Astrocyte of the cerebellum (primary cell): ENCODE measurements around the gene KRT9.
"Not testable (repeated sequence)": the region's sequence is repeated elsewhere in the genome, so short reads cannot be mapped to it uniquely, and the experiment has no call there.

Experiments used
- DNase-seq: peaks from one replicate; pipeline ENCODE4 v3.0.0-alpha.2; 2011; ENCODE audit warnings: low read depth
- H3K4me3 ChIP-seq: 2 replicates; pipeline ENCODE4 v1.5.1; 2011; ENCODE audit warnings: mild to moderate bottlenecking, low read depth, low read length, moderate library complexity
- CTCF ChIP-seq: IDR thresholded peaks from 2 replicates; pipeline ENCODE4 v1.5.1; 2012; ENCODE audit warnings: low read length, low read depth, moderate library complexity, mild to moderate bottlenecking; ENCODE audit errors: missing control alignments
- in situ Hi-C: cut with HindIII; loops from 2 replicates; pipeline ENCODE4 v1.10.0; 2017; ENCODE audit warnings: low sequenced_read_pairs

The KRT9 gene

GRCh38 chr17:41617698-41618097, 45.8 kb upstream of the KRT9 start:
- DNase-seq = no peak
- in situ Hi-C loops = no loop called here
- no peak for TF ChIP-seq CTCF

GRCh38 chr17:41617136-41617535, 45.3 kb upstream of the KRT9 start:
- H3K4me3 ChIP-seq = no peak overlapping the region
- in situ Hi-C loops = no loop called here
- DNase-seq = no peak

More at GRCh38 chr17:41617698-41618097, 45.8 kb upstream of the KRT9 start:
- H3K4me3 ChIP-seq = no peak overlapping the region

GRCh38 chr17:41616486-41616885, 44.6 kb upstream of the KRT9 start:
- in situ Hi-C loops, H3K4me3 ChIP-seq, DNase-seq: not testable (repeated sequence)

More at GRCh38 chr17:41617136-41617535, 45.3 kb upstream of the KRT9 start:
- no peak for TF ChIP-seq CTCF

GRCh38 chr17:41615454-41615853, 43.6 kb upstream of the KRT9 start:
- no peak for TF ChIP-seq CTCF
- H3K4me3 ChIP-seq = no peak overlapping the region
- in situ Hi-C loops = no loop called here
- DNase-seq = no peak

- H3K4me3 ChIP-seq, DNase-seq, in situ Hi-C loops: not testable (repeated sequence)
Observed at GRCh38 chr17:41614767-41615166, 42.9 kb upstream of the KRT9 start.

- no peak overlapping the region for H3K4me3 ChIP-seq
- no peak for DNase-seq
- no peak for TF ChIP-seq CTCF
- in situ Hi-C loops = no loop called here
Observed at GRCh38 chr17:41614098-41614497, 42.2 kb upstream of the KRT9 start.

GRCh38 chr17:41613277-41614082, 41.6 kb upstream of the KRT9 start:
- no peak for DNase-seq
- in situ Hi-C loops = no loop called here
- no peak for TF ChIP-seq CTCF
- H3K4me3 ChIP-seq = no peak overlapping the region

- DNase-seq, H3K4me3 ChIP-seq, in situ Hi-C loops: not testable (repeated sequence)
Observed at GRCh38 chr17:41612376-41613160, 40.7 kb upstream of the KRT9 start, which contains the start of gene KRT16. Gene KRT16 (minus strand): TSS chr17:41612767. CDS start chr17:41612688, 79 bp downstream.
